Stimulated activated naive CD4-positive, alpha-beta T cell treated with Interleukin-2 at 50 U/mL for 16 hours (primary cell): Measurements from ENCODE around the gene OVAAL.
"Not testable (repeated sequence)": the region's sequence is repeated elsewhere in the genome, so short reads cannot be mapped to it uniquely, and the experiment has no call there.

Source experiments
- DNase-seq: peaks from one replicate; lab custom pipeline; 2025; lab: John Stamatoyannopoulos, UW

Gene OVAAL

DNA sequence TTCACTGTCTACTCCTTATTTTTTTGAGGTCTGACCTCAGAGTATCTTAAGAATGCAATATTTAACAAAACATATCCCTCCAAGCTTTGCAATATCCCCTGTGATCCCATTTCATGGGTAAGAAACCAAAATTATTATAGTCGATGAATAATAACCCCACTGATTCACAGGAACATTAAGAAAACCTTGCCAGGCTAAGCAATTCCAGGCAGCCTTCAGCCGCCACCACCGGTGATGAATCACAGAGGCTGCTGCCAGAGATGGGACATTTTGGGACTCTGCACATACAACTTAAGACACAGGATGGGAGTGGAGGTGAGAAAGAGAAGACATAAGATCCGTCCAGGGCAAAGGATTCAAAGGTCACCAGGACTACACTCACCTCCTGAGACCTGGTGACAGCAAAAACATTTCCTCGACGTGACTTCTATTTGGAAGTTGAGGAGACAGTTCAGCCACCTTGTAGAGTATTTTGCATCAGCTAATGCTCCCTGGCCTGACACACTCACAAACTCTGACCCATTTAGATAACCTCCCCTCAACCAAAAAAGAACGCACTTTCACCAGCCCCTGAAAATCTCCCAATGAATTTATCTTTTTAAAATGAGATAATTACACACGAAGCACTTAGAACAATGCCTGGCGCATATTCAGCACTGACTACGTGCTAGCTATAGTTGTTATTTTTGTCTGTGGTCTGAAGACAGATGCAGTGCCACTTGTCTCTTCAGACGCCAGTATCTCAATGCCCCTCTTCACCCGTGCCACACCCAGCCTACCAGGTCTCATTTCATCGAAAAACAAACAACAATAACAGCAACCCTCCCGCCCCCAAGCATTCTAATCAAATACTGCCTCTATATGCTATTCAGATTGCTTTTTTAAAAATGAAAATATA, 17.8 kb upstream of the OVAAL start:
- DNase-seq: no peak

DNA sequence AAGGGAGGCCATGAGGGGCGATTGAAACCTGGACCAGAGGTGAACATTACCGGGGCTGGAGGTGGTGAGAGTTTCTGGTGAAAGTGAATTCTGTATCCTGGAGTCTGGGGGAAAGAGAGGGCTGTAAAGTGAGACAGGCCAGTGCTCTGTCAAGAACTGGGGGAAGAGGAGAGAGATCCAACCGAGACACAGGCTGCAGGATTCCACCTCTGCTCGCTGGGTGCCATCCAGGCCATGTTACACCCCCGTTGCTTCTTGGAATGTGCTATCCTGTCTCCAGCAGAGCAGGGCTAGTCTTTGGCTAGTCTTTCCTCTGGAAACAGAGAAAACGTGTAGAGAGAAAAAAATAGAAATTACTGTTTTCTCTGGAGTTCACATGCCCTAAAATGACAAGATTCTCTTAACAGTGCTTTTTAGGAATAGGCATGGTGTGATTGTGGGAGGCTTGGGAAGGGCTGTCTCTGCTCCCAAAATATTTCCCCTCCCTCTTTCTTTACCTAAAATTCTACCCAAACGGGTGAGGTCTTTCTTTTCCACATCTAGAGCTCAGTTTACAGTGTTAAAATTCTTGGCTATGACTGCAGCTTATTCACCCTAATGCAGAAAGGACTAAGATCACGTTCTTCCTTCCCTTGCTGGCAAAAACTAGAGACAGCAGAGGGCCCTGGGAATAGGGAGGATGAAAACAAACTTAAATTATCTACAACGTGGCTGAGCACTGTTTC, 16.5 kb upstream of the OVAAL start:
- DNase-seq: no peak

DNA sequence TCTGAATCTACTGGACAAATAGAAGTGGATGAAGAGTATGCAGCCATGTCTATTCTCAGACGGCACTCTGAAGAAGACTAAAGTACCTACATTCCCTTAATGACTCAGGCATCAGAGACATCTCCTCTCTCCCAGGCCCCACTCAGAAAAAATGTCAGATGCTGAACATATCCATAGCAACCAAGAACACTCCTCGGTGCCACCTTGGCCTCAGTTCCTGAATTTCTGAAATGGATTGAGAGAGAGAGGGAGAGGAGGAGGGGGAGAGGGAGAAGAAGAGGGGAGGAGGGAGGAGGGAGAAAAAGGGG, 16.0 kb upstream of the OVAAL start:
- DNase-seq: no peak

DNA sequence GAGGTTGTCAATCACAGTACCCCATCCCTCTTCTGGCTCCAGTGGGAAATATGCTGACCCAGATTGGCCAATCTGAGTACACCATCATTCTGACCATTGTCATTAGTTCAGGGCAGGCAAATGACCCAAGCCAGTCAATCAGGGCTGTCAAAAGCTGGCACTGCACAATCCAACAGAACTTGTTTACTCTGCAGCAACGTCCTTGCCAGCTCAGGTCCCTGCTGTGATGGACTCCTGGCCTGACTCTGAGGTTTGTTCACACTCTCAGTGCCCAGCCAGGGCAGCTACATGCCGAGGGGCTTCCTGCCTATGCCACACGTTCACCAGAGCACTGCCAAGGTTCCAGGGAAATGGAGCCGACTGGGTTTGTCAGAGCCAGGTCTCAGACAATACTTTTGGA, 14.7 kb upstream of the OVAAL start:
- no peak for DNase-seq

DNA sequence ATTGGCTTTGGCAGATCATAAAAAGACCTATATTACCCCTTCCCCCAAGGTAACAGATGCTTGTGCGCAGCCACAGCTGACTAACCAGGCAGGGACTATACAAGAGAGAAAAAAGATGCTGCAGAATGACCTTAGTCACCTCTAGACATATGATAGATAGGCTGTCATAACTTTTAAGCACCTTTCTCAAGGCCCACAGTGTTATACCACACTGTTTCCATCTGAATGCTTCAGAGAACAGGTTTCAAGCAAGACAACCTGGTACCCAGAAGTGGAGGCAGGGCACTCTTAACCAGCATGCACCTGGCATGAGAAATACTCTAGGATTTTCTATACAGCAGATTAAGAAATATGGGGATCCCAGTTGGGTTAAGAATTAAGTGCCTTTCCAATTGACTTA, 12.8 kb upstream of the OVAAL start:
- DNase-seq: no peak

DNA sequence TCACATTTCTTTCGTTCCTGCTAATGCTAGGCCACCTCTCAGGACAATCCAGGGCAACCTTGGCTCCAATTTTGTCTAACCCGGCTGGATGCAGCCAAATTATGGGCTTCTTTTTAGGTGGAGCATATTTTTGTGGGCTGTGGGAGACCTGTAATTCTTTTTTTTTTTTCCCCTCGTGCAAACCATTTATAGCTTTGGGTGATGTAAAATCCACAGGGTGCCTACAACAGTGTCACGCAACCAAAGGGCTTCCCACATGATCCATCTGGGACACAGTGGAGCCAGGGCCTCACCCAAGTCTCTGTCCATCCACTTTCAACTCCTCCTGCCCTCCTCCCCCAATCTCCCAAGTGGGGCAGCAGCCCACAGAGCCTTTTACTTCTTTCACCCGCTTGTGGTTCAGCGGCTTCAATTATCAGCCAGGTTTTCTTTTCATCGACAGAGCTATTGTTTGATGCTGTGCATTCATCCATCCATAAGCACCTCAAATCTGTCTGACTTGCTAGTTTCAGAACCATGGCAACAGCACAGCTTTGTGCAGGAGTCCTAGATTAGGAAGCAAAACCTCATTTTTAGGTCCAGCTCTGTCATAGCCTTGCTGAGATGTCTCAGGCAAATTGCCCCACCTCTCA, 10.0 kb upstream of the OVAAL start:
- DNase-seq: no peak

DNA sequence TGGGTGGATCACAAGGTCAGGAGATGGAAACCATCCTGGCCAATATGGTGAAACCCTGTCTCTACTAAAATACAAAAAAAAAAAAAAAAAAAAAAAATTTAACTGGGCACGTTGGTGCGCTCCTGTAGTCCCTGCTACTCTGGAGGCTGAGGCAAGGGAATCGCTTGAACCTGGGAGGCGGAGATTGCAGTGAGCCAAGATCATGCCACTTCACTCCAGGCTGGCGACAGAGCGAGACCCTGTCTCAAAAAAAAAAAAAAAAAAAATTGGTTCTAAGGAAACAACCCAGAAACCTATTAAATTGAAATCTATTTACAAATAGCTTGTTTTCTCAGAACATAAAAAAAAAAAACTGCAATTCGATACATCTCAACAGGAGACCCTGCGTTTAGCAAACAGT, 9.0 kb upstream of the OVAAL start:
- DNase-seq: not testable (repeated sequence)

DNA sequence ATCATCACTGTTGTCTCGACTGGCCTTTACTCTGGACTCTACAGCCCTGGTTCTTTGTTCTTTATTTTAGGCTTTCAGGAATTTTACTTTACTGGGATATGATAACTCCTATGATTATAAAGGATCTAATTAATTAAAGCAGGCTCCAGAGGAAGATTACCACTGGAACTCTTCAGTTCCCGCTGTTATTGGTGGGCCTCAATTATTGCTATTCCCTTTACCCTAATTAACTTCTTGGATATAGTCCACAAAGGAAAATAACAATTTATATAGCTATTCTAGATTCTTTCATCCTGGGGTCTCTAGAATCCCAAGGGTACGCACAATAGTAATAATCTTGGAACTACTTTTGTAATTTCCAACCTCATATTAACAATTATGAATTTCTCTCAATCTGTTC, 8.5 kb upstream of the OVAAL start:
- no peak for DNase-seq

DNA sequence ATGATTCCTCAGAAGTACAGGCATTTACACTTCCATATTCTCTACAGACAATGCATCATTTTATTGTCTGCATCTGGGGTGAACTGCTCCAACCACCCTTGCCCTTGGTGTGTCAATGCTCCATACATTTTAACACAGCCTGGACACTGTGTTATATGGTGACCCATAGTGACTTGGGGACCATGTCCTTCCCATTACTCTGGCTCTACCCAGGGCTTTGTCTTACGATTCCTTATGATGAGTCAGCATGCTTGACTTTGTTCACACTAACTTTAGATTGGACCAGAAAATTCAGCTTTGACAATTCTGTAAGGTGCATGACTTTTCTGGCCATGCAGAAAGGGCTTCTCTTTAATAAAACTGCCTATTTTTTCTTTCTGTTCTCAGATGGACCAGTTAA, 6.8 kb upstream of the OVAAL start:
- no peak for DNase-seq

DNA sequence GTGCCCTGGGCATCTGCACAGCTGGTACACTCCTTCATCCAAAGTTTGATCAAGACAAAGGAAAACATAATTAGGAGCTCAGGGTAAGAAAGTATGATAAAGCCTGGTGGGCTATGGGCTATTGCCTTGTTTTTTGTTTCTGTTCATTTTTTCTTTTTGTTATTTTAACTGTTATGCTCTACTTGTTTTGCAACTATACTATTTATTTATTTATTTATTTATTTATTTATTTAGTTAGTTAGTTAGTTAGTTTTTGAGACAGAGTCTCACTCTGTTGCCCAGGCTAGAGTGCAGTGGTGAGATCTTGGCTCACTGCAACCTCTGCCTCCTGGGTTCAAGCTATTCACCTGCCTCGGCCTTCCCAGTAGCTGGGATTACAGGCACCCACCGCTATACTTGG, 5.7 kb upstream of the OVAAL start:
- DNase-seq: not testable (repeated sequence)

DNA sequence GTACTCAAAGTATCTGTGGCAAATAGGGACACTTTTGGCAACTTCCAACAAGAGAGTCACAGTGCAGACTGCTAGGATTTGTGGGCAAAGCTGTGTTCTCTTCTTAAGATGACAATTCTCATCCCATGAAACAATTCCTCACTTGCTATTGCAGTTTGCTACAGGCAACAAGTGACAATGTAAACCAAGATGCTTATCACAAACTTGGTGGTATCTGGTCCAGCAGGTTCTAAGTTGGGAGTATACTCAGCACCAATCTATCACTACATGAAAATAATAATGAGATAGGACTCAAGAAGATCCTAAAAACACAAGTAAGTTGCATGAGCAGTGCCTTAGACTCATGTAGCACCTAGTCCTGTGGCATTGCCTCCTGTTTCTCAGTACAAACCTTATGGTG, 3.4 kb upstream of the OVAAL start:
- DNase-seq: no peak

DNA sequence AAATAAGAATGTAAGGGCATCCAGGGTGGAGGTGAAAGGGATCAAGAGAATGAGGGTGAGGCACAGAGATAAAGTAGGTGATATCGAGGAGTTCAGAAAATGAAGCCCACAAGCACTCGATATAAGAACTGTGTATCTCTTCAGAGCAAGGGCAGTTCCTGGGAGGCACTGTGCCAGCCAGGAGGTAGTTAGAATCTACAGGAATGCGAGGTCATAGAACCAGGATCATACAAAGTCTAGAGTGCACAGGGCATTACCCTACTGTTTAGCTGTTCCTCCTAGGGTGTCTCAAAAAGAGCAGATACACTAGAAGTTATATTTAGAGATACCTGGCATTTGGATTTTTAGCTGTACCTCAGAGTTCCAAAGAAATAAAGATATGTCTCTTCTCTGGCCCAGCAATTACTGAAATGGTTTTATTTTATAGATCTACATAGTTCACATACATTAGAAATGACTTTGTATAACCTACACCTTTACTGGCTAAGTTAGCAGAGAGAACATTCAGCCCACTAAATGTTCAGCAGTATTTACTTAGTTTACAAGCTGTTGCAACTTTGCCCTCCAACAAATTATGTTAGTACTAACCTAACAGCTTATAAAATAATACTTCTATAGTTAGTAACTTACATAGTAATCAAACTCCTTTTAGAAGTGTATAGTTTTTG, 1.6 kb downstream of the OVAAL start:
- no peak for DNase-seq

DNA sequence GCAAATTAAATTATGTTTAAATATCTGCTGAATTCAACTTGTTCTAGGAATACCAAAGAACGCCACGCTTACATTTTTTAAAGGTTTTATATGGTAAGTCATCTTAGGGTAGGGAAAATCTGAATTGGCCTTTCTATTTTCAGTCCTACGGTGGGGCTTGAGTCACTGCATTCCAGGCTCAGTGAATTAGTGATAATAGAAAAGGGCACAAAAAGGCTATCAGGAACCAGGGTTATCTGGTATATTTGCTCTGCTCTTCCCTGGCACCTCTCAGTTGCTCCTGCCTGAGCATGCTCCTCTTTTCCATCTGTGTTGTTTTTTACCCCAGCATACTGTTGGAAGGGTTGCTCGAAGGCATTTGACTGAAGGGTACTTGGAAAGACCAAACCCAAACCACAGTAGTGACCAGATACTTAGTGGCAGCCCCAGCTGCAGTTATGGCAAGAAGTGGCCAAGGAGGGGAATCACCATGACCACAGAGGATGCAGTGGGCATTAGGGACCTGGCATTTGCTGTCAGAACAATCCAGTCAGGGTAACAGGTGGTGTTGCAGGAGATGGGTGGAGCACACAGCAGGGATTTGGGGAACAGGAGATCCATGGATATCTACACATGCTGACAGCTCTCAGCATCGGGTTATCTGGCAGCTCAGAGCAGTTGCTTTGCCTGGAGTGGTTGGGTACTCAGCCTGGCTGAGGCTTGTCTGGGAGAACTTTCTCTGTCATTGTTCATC, 2.3 kb downstream of the OVAAL start:
- no peak for DNase-seq

DNA sequence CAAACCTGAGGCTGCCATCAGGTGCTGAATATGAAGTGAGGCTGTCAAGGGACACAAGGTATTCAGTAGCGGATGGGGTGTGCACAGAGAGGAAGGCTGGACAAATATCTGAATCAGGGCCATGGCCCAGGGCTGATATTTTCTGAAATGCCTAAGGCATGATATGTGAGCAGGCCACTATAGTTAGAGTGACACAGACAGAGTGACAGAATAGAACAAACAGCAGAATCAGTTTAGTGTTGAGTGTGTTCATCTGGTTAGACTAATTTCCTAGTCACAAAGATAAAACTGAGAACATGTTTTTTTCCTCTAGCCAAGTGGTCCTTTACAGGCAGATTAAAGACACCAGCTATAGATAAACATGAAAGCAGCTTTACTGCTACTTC, 3.9 kb downstream of the OVAAL start:
- DNase-seq: no peak

DNA sequence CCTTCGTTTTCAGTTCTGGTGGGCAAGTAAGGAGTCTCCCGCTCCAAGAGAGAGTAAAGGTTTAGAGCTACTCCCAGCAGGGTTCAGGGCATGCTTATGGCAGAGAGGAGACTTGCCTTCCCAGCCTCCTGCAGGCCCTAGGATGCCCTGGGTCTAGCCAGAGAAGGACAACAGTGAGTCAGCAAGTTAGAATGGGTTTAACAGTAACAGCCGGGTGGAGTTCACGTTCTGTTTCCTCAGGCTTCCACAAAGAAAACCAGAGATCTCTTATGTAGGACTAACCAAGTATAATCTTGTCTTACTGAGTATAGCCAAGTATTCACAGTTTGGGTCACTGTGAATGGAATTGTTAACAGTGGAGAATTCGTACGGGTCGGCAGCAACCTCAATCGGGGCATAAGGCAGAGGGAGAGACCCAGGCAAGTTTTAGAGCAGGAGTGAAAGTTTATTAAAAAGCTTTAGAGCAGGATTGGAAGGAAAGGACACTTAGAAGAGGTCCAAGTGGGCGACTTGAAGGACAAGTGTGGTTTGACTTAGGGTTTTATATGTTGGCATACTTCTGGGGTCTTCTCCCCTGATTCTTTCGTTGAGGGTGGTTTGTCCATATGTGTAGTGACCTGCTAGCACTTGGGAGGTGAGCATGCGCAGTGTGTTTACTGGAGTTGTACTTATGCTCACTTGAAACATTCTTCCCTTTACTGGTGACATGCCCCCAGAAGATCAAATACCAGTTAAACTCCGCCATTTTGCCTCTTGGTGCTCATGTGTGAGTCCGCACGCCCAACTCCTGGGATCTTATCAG, 4.5 kb downstream of the OVAAL start:
- DNase-seq: no peak

DNA sequence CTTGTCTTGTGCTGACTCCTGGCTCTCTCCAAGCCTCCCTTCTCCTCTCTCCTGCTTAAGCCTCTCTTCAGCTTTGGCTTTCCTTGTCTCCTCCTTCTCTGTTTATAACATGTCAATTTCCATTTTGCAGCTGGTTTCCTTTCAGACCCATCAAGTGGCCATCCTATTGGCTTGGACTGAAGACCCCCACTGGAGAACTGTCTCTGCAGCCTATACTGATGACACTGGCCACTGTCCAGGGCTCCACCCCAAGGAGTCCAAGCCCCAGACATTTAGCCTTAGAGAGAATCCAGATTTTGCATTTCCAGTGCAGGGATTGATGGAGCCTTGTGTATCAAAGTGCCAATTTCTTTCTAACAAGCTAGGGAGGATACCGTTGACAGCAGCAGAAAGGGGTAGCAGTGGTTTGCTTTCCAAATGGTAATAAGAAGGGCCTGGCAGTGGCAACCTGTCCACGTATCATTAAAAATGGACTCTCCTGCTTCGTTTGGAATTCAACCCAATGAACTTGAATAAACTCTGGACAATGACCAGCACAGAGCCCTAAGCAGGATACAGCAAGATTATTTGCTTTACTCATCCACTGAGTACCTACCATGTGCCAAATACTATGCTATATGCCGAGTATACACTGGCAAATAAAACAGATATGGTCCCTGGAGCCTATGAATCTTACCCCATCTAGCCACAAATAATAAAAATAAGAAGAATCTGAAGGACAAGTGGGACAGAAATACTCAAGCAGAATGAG, 6.5 kb downstream of the OVAAL start:
- no peak for DNase-seq

DNA sequence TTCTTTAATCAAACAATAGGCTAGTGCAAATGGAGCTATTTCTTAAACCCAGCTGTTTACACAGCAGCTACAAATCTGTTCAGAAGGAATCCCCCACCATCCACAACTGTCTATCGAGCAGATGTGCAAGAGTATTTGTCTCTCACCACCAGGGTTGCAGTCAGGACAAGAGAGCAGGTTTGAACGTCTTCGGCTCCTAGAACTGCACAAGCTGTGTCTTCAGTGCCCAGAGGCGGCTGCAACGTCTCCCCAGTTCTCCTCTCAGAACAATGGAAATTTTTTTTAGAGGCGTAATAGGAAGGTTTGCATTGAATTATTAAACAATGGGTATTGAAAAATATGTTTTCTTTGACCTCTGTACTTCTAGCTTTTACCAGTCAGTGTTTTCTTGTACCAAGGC, 7.3 kb downstream of the OVAAL start:
- DNase-seq: no peak

DNA sequence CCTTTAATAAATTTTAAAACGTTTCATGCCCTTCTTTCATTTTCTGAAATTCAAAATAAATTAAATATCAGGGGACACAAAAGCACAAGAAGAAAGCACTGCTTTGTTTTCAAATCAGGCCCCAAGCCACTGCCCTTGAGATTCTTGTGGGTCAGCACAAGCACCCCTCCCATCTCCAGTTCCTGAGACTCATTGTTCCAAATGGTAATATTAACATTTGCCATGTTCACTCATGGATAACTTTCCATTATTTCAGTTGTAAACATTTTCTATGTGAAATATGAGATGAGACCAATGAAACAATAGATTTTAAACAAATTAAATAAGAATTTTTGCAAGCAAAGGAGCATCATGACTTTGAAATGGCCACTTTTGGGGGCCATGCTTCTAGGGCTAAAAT, 7.7 kb downstream of the OVAAL start:
- no peak for DNase-seq

DNA sequence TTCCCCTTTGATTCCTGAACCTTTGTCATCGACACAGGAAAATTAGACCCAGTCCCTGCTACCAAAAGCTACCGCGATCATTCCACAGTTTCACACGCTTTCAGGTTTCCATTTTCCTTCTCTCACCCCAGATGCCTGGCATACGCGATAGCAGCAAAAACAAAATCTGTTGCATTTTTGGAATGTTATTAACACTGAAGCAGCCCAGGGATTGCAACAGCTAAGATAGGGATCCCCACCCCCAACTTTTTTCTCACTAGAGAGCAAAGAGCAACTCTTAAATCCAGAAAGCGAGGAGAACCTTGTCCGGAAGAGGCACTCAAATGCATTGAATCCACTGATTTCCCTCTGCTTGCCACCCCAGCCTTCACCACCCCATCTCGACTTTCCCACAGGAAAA, 8.9 kb downstream of the OVAAL start:
- no peak for DNase-seq

DNA sequence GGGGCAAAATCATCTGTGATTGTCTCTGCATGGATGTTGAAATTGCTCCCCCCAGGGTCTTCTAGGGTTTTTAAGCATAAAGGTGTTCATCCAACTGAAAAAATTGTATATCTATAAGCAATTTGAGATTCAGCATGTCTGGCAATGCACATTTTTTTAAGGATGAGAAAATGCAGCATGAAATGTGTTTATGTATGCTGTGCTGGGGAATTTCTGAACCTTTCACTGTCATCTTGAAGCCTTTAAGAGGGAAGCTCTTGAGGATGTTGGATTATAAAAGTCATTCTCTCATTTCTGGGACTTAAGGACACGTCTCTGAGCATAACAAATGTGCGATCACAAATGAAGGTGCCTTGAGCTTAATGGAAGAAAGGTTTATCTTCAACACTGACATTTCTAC, 9.4 kb downstream of the OVAAL start:
- no peak for DNase-seq
